Calu3 (cell line): ENCODE measurements around the gene PITX1. TPM values are rescaled to one million over a fixed set of nuclear protein-coding genes. Genes with fewer than 3 reads are reported as not detected.

Experiments
- BruUV-seq: library from RNA; stranded (reverse); fragments of 400-500 nt; replicated peaks from 2 replicates; lab custom pipeline; 2021; lab: Mats Ljungman, UMichigan
- CTCF ChIA-PET: fragments of 300-600 bp; sonication (Branson Sonifier 250); formaldehyde crosslinking; loops from one replicate; lab custom pipeline; 2022; ENCODE audit warnings: antibody characterized with exemption; lab: Charles Lee
- DNase-seq: peaks from one replicate; pipeline ENCODE4 v3.0.0; 2022
- H3K27ac Mint-ChIP-seq: one replicate; pipeline ENCODE4 v1.8.0; 2022; ENCODE audit warnings: mixed read lengths; ENCODE audit not compliant: unreplicated experiment
- H3K27me3 Mint-ChIP-seq: one replicate; pipeline ENCODE4 v1.8.0; 2022; ENCODE audit warnings: mixed read lengths; ENCODE audit not compliant: unreplicated experiment
- H3K36me3 Mint-ChIP-seq: one replicate; pipeline ENCODE4 v1.8.0; 2022; ENCODE audit warnings: mild to moderate bottlenecking, moderate library complexity, mixed read lengths; ENCODE audit not compliant: insufficient read depth, unreplicated experiment
- H3K4me1 Mint-ChIP-seq: one replicate; pipeline ENCODE4 v1.8.0; 2022; ENCODE audit warnings: mild to moderate bottlenecking, low read depth, mixed read lengths; ENCODE audit not compliant: unreplicated experiment
- H3K4me3 Mint-ChIP-seq: one replicate; pipeline ENCODE4 v1.8.0; 2022; ENCODE audit warnings: mild to moderate bottlenecking, low read depth, moderate library complexity, mixed read lengths; ENCODE audit not compliant: unreplicated experiment
- H3K9me3 Mint-ChIP-seq: one replicate; pipeline ENCODE4 v1.8.0; 2022; ENCODE audit warnings: low read depth, mixed read lengths; ENCODE audit not compliant: unreplicated experiment
- CTCF ChIP-seq: fragments of 200-600 bp; IDR thresholded peaks from one replicate; pipeline ENCODE4 v1.8.0; 2022; ENCODE audit warnings: antibody characterized with exemption; ENCODE audit not compliant: unreplicated experiment
- intact Hi-C: fragments of 100-400 bp; cut with micrococcal nuclease; formaldehyde crosslinking; loops from one replicate; pipeline ENCODE4 v1.10.0; 2022; ENCODE audit not compliant: unreplicated experiment
- total RNA-seq: library from RNA; stranded (reverse); gene quantifications from 2 replicates; pipeline ENCODE4 v1.2.3, GENCODE V29; 2022

Gene PITX1
- total RNA-seq, 1 experiment from 2014 or later, result 12.1 TPM

- DNase-seq, result no peak
- Mint-ChIP-seq H3K9me3 (no peaks in the 10 kb centered on the region), H3K4me3 (no peak overlapping the region), H3K36me3 (no peaks in the 10 kb centered on the region), H3K27me3 (no peaks in the 10 kb centered on the region), H3K27ac (no peak overlapping the region), H3K4me1 (peaks cover 6% of the 10 kb centered on the region)
- TF ChIP-seq CTCF, result no peak
- BruUV-seq, result no TSS peak
- CTCF ChIA-PET, result no interaction called here
- intact Hi-C loops, result no loop called here
Measured at GRCh38 chr5:135013445-135013844, 20.6 kb downstream of the PITX1 start.

GRCh38 chr5:135012951-135013391, 21.1 kb downstream of the PITX1 start:
- no TSS peak for BruUV-seq
- no peaks in the 10 kb centered on the region for H3K27me3 Mint-ChIP-seq
- H3K4me3 Mint-ChIP-seq, result no peak overlapping the region
- CTCF ChIA-PET, result interaction anchor here (1.4 kb wide), 1 partner anchor 12 kb away, joined by 5 read pairs; no protein-coding TSS in a partner anchor
- DNase-seq, result no peak
- TF ChIP-seq CTCF, result no peak
- intact Hi-C loops, result no loop called here
- no peak overlapping the region for H3K27ac Mint-ChIP-seq
- no peaks in the 10 kb centered on the region for H3K36me3 Mint-ChIP-seq
- H3K4me1 Mint-ChIP-seq, result peaks cover 6% of the 10 kb centered on the region
- H3K9me3 Mint-ChIP-seq, result no peaks in the 10 kb centered on the region

- Mint-ChIP-seq H3K27ac (no peak overlapping the region), H3K4me1 (peaks cover 6% of the 10 kb centered on the region), H3K27me3 (no peaks in the 10 kb centered on the region), H3K36me3 (no peaks in the 10 kb centered on the region), H3K9me3 (no peaks in the 10 kb centered on the region), H3K4me3 (no peak overlapping the region)
- BruUV-seq, result no TSS peak
- CTCF ChIA-PET, result interaction anchor here (1.4 to 1.9 kb wide), 2 partner anchors 13 to 179 kb away, joined by 5 read pairs; no protein-coding TSS in a partner anchor
- no peak for DNase-seq
- intact Hi-C loops, result no loop called here
- no peak for TF ChIP-seq CTCF
Measured at GRCh38 chr5:135012033-135012588, 21.9 kb downstream of the PITX1 start.

- H3K9me3 Mint-ChIP-seq, result no peaks in the 10 kb centered on the region
- H3K27me3 Mint-ChIP-seq, result no peaks in the 10 kb centered on the region
- peaks cover 6% of the 10 kb centered on the region for H3K4me1 Mint-ChIP-seq
- H3K36me3 Mint-ChIP-seq, result no peaks in the 10 kb centered on the region
- no peak for TF ChIP-seq CTCF
- BruUV-seq, result no TSS peak
- intact Hi-C loops, result loop anchor here (1.0 kb wide), 1 partner anchor 180 kb away; no protein-coding TSS in a partner anchor
- H3K27ac Mint-ChIP-seq, result no peak overlapping the region
- DNase-seq, result no peak
- H3K4me3 Mint-ChIP-seq, result no peak overlapping the region
- CTCF ChIA-PET, result interaction anchor here (0.6 to 1.9 kb wide), 4 partner anchors 14 to 180 kb away, joined by 3 to 5 read pairs (median 5); no protein-coding TSS in a partner anchor
Measured at GRCh38 chr5:135011355-135012032, 22.5 kb downstream of the PITX1 start.
